GM12892 (cell line): Measurements from ENCODE around the gene MCM6.

Experiments
- POLR2A ChIP-seq: IDR thresholded peaks from 2 replicates; pipeline ENCODE4 v1.6.1; 2011; ENCODE audit warnings: low read depth, low read length, control low read depth
- TAF1 ChIP-seq: IDR thresholded peaks from 2 replicates; pipeline ENCODE4 v1.6.1; 2011; ENCODE audit warnings: low read depth, mild to moderate bottlenecking, control low read depth, low read length, borderline replicate concordance

GRCh38 chr2:135798762-135799161, 77.5 kb downstream of the MCM6 start:
- no peak for TF ChIP-seq TAF1
- no peak for TF ChIP-seq POLR2A
